GM19193 (cell line): Measurements from ENCODE around the gene ADAM11.

Source experiments
- POLR2A ChIP-seq: IDR thresholded peaks from 4 replicates; pipeline ENCODE4 v1.6.1; 2011; ENCODE audit not compliant: insufficient read depth, insufficient read length; ENCODE audit errors: extremely low read depth

Gene ADAM11

DNA sequence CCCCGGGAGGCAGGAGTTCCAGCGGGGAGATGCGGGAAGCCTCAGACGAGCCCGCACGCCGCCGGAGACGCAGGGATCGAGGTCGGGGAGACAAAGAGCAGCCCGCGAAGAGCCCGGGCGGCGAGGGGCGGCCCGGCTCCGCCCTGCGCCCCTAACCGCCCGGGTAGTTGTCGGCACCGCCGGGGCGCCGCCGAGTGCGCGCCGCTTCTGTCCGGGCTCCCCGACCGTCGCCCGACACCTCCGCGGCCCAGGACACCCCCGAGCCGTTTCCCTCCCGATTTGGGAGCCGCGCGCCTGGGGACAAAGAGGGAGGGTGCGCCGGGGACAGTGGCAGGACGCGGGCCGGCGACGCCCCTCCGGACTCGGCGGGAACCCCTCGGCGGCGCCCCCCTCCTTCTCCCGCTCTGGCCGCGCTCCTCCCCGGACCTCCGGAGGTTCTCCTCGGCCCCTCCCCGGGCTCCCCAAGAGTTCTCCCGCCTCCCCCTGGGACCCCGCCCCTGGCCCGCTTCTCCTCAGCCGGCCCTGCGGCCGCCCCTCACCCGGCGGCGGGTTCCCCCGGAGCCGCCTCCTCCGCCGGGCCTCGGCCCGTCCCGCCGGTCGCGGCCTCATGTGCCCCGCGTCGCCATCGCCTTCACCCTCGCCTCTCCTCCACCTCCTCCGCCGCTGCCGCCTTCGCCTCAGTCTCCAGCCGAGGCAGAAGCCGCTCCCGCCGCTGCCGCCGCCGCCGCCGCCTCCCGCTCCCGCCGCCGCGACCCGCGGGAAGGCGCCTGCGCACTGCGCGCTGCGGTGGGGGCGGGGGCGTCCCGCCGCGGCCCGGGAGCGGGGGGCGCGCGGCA lies 71.0 kb downstream of the ADAM11 start, which contains the start of gene GJC1:
GJC1 (minus strand) TSS at position 765 of the 836 bp plus-strand sequence. CDS start 24,470 bp downstream, outside the sequence.
- TF ChIP-seq POLR2A, result no peak

DNA sequence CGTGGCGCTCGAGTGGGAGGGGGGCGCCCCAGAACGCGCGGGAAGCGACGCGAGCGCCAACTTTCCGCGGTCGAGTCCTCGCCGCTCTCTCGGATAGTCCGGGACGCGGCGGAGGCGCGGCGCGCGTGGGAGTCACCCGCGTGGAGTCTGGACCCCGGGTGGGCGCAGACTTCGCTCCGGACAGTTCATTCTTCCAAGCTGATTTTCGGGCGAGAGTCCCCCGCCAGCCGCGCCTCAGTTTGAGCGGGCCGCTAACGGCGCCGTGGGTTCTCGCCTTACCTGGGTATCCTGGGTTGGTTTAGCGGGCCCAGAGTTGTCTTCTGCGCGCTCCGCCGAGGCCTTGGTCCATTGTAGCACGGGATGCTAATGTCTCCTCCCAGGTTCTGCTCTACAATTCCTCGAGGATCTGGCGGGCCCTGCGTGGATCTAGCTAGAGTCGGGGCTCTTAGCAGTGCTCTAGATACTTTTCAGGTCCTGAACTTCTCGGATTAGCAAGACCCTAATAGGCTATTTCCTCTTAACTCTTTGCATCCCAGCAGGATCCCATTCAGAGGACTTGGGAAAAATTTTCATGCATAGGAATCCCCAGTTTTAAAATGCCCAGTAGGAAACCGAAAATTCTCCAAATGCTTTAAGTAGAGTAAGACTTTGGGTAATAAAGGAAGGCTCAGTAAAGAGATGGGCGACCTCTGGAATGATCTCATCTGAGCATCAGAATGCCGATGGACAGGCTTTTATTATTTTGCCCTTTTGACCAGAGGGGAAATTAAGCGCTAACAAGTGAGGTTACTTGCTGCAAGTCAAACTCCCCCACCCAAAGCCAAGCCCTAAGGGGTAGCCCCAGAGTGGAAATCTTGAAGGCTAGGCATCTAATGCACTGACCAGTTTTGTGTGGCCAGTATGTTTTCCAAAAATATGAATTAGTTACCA lies 71.8 kb downstream of the ADAM11 start:
- no peak for TF ChIP-seq POLR2A

DNA sequence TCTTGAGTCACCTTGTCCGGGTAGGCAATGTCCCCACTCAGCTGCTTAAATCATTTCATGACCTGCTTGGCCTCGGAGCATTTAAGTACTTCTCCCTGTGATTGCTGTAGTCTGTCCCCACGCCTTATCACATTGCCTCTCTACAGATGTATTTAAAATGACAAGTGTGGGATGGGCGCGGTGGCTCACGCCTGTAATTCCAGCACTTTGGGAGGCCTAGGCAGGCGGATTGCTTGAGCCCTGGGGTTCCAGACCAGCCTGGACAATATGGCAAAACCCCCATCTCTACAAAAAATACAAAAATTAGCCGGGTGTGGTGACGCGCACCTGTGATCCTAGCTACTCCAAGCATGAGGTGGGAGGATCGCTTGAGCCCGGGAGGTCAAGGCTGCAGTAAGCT lies 72.6 kb downstream of the ADAM11 start:
- TF ChIP-seq POLR2A, result no peak
